MM.1S (cell line): Measurements from ENCODE around the gene CHRNB4.

ENCODE experiments used
- CTCF ChIP-seq: fragments of 300-600 bp; sonication (generic); IDR thresholded peaks from 2 replicates; pipeline ENCODE4 v1.5.1; 2016; ENCODE audit warnings: antibody characterized with exemption, low read length, mixed read lengths
- EZH2 ChIP-seq: fragments of 300-600 bp; sonication (generic); optimal IDR thresholded peaks from 2 replicates; pipeline ENCODE3; 2017; ENCODE audit warnings: low read depth, mild to moderate bottlenecking, antibody characterized with exemption, low read length, mixed read lengths
- EZH2phosphoT487 ChIP-seq: fragments of 300-600 bp; sonication (generic); IDR thresholded peaks from 2 replicates; pipeline ENCODE4 v1.6.1; 2018; ENCODE audit warnings: antibody characterized with exemption, low read length

GRCh38 chr15:78619022-78619950, 21.7 kb downstream of the CHRNB4 start:
- TF ChIP-seq CTCF: no peak
- TF ChIP-seq EZH2phosphoT487: no peak
- TF ChIP-seq EZH2: no peak
